Kidney (tissue), 14 donors: Measurements from ENCODE around the gene VIT. TPM values are rescaled to one million over a fixed set of nuclear protein-coding genes. Genes with fewer than 3 reads are reported as not detected.

Experiments
- DNase-seq, 5 donors: peaks; one replicate each; pipeline ENCODE4 v3.0.0-alpha.2; 2013 to 2020
- FAIRE-seq: peaks from 2 replicates; lab custom pipeline; 2012; peaks lifted over from hg19 to GRCh38; lab: Jason Lieb, UNC
- H3K27ac ChIP-seq, 2 donors: one replicate each; pipeline ENCODE4 v1.7.0; 2013; ENCODE audit warnings: low read depth in 2 of 2, low read length in 2 of 2, inconsistent platforms in 1 of 2
- H3K27me3 ChIP-seq: one replicate; pipeline ENCODE4 v1.7.1; 2013; ENCODE audit warnings: low read length, inconsistent platforms; ENCODE audit not compliant: control insufficient read depth, insufficient read depth
- H3K36me3 ChIP-seq, 3 donors: one replicate each; pipeline versions ENCODE4 v1.7.0 to v1.7.1; 2013; ENCODE audit warnings: low read length in 3 of 3, control low read depth in 1 of 3, inconsistent platforms in 1 of 3; ENCODE audit not compliant: insufficient read depth in 3 of 3, control insufficient read depth in 2 of 3
- H3K4me1 ChIP-seq, 3 donors: one replicate each; pipeline versions ENCODE4 v1.7.0 to v1.7.1; 2013; ENCODE audit warnings: low read length in 3 of 3, inconsistent platforms in 1 of 3, low read depth in 1 of 3; ENCODE audit not compliant: control insufficient read depth in 2 of 3, insufficient read depth in 2 of 3
- H3K4me3 ChIP-seq, 3 donors: one replicate each; pipeline versions ENCODE4 v1.7.0 to v1.8.1; 2013; ENCODE audit warnings: low read length in 3 of 3, control low read depth in 1 of 3, inconsistent platforms in 1 of 3
- H3K9ac ChIP-seq, 3 donors: one replicate each; pipeline versions ENCODE4 v1.7.0 to v1.7.1; 2013; ENCODE audit warnings: low read length in 3 of 3, control low read depth in 1 of 3, inconsistent platforms in 1 of 3
- H3K9me3 ChIP-seq, 3 donors: one replicate each; pipeline versions ENCODE4 v1.7.0 to v1.7.1; 2013; ENCODE audit warnings: low read length in 3 of 3, control low read depth in 1 of 3, inconsistent platforms in 1 of 3; ENCODE audit not compliant: control insufficient read depth in 2 of 3, insufficient read depth in 1 of 3
- CTCF ChIP-seq: IDR thresholded peaks from 3 replicates; pipeline ENCODE4 v1.5.1; 2012; ENCODE audit warnings: mild to moderate bottlenecking, moderate library complexity, borderline replicate concordance; ENCODE audit not compliant: insufficient read depth; ENCODE audit errors: extremely low read depth
- intact Hi-C: fragments of 100-400 bp; cut with DNase I; formaldehyde crosslinking; loops from one replicate; pipeline ENCODE4 v1.11.1; 2022
- polyA plus RNA-seq: library from polyadenylated mRNA; stranded (reverse); fragments of 350-450 nt; fragmentation: Illumina TruSeq; extraction: RNeasy Lipid Tissue Mini Kit (QIAGEN cat#74804); gene quantifications from one replicate; pipeline ENCODE4 v1.2.3, GENCODE V29; 2014; ENCODE audit warnings: low read depth, low replicate concordance; ENCODE audit not compliant: insufficient read depth
- total RNA-seq: library from RNA; stranded (reverse); fragmentation: NEBNext Ultra II Directional; extraction: Animal tissue kit (Norgen Biotek cat#: 25700); gene quantifications from one replicate; pipeline ENCODE4 v1.2.1, GENCODE V29; 2021
- donor health status: control.
- donor health status: control.
- donor health status: control.
- donor health status: control.
- donor health status: control.
- donor health status: DM: yes; HTN: yes; CAD: no.
- donor health status: Normal renal cell carcinoma (clear cell type).

Gene VIT
- total and polyA plus RNA-seq, 2 donors from 2014 or later, result 0.15 TPM; not detected in 1

- no peak for TF ChIP-seq CTCF
- Histone ChIP-seq H3K4me1 (no peaks in the 10 kb centered on the region), H3K27ac (no peak overlapping the region), H3K27me3 (no peaks in the 10 kb centered on the region), H3K4me3 (no peak overlapping the region), H3K36me3 (peaks cover 0 to 8% (median 6%) of the 10 kb centered on the region in 3 donors), H3K9ac (no peak overlapping the region), H3K9me3 (no peaks in the 10 kb centered on the region)
- intact Hi-C loops, result no loop called here
- FAIRE-seq (no peak), DNase-seq (no peak)
These were observed 165.4 kb downstream of the VIT start for GRCh38 chr2:36861896-36862295.

Other genes starting within 250 kb of the VIT start
- 46.4 TPM for gene FEZ2, start 98.5 kb upstream of the VIT start, total RNA-seq
- 48.3 TPM for gene FEZ2, start 98.5 kb upstream of the VIT start, polyA plus RNA-seq